NCI-H2196 treated with DMSO at 0.1 percent for 48 hours (cell line): Measurements from ENCODE around the gene NR2C1.

Source experiments
- DNase-seq: peaks from one replicate; lab custom pipeline; 2025; ENCODE audit not compliant: unreplicated experiment; lab: John Stamatoyannopoulos, UW

The NR2C1 gene

DNA sequence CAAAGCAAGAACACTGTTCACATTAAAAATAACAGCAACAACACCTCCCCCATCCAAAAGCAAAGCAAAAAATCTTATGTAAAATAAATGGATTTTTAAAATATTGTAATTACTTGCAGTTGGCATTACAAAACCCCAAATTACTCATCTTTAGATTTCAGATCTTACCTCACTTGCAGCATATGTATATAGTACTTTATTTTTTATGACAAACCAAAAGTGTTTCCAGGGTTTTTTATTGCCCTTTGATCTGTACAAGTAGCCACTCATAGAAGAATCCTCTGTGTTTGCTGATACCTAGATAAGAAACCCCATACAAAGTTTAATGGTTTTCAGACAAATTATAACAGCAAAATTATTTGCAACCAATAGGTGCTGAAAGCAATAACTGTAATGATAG, 12.2 kb upstream of the NR2C1 start:
- no peak for DNase-seq

- no peak for DNase-seq
Observed at GRCh38 chr12:95083938-95084337, 10.5 kb upstream of the NR2C1 start.

GRCh38 chr12:95083471-95083870, 10.1 kb upstream of the NR2C1 start:
- no peak for DNase-seq

DNA sequence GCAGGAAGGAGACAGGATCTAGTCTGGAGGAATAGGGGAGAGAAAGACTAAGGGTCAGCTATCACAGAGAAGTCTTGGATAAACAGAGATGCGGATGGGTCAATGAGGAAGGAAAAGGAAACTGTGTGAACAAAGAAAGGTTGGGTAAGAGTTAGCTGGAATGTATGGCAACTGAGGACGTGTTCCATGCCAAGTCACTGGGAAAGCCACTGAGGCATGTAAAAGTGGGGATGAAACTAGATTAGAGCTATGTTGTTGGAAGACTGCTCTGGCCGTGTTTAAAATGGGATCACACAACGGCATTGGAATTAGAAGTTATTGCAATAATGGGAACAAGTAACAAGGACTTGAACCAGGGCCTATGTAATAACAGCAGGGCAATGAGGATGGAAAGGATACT, 3.9 kb upstream of the NR2C1 start:
- DNase-seq = no peak

DNA sequence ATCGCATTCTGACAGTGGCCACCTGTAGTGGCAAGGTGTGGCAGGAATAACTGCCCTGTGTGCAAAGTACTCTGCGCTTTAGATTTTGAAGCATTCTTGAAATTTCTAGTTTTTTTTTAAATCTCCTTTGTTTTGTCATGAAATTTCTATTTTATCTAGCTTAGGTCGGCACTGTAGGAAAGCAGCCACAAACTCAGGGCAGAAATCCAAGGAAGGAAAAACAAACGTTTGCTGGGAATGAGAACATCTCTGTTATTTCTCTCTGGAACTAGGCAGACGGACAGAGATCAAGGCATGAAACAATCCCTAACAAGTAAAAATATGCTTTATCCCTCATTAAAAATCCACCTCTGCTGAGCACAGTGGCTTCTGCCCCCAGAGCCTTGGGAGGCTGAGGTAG, 1.3 kb upstream of the NR2C1 start:
- DNase-seq = no peak

GRCh38 chr12:95073698-95074520, 491 bp upstream of the NR2C1 start:
- no peak for DNase-seq

DNA sequence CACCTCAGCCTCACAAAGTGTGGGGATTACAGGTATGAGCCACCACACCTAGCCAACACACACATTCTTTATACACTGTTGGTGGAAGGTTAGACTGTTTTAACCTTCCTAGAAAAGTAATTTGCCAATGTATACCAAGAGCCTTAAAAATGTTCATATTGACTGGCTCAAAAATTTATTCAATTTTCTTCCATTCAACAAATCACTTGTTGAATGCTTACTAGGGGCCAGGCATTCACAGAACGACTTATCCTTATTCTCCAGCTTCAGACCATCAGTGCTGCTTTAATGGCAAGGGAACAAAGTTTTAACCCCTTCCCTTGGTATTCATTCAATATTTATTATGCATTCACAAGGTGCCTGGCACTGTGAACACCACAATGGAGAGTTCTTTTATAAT, 3.0 kb downstream of the NR2C1 start:
- no peak for DNase-seq

- DNase-seq = no peak
Observed at GRCh38 chr12:95066091-95066855, 7.1 kb downstream of the NR2C1 start.

GRCh38 chr12:95060951-95061350, 12.5 kb downstream of the NR2C1 start:
- DNase-seq = no peak

DNA sequence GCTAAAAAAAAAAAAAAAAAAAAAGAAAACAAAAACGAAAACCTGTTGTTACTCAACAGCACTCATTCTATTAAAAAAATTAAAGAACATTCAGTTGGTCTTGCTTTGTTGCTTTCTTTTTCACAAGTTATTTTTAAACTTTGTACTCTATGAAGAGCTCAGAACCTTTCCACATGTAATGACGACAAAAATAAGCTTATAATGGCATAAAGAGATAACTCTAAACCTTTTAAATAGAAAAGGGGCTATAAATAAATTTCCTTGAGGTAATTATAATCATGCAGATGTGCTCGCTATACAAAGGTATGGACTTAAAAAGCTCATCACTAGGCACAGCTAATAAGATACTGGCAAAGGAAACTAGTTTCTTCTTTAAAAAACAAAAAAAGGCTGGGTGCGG, 13.4 kb downstream of the NR2C1 start:
- no peak for DNase-seq

GRCh38 chr12:95057424-95057823, 16.0 kb downstream of the NR2C1 start:
- no peak for DNase-seq

DNA sequence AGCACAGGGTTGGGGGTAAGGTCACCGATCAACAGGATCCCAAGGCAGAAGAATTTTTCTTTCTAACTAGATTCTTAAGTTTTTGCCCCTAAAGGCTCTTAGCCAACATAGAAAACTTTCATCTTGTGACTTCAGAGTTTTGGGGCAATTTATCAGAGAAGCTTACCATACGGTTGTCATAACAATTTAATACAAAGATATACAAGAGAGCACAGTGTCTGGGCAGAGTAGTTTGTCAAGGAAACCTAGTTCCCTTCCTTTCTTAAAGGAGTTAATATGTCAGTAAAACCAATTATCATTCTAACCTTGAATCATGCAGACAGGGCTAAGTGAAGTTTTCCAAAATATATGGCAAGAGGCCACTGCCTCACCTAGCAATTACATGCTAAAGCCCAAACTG, 18.4 kb downstream of the NR2C1 start:
- DNase-seq = no peak

GRCh38 chr12:95054206-95054605, 19.2 kb downstream of the NR2C1 start:
- no peak for DNase-seq

DNA sequence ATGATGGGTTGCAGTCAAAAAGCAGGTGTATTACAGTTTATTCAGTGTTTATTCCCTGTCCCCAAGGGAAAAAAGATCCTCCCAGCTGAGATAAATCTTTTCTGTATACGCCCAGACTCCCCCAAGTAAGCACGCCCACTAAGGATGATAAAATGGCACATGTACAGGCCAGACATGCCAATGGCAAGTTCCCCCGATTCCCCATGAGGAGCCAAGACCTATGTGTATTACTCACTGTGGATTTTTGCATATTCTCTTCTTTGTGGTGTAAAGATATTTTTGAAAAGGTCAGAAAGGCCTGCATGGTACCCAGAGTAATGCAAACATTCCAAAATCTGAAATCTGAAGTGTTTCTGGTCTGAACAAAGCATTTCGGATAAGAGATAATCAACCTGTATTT, 22.2 kb downstream of the NR2C1 start:
- no peak for DNase-seq

GRCh38 chr12:95037906-95038305, 35.5 kb downstream of the NR2C1 start:
- no peak for DNase-seq

GRCh38 chr12:95034750-95035149, 38.7 kb downstream of the NR2C1 start:
- DNase-seq = no peak

DNA sequence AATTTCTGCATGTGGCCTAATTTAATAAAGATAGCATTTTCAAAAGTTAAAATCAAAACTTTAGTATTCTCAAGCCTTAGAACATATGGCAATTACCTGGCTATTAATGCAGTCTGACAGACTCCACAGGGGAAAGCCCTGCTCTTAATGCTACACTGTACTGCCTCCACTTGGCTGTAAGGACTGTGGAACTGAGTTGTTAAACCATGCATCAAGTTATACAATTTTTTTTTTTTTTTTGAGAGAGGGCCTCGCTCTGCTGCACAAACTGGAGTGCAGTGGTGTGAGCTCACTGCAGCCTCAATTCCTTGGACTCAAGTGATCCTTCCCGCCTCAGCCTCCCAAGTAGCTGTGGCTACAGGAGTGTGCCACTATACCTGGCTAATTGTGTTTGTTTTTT, 50.9 kb downstream of the NR2C1 start:
- DNase-seq = no peak

- DNase-seq = no peak
Observed at GRCh38 chr12:95017482-95017881, 55.9 kb downstream of the NR2C1 start.

- DNase-seq = no peak
Observed at GRCh38 chr12:95016120-95016519, 57.3 kb downstream of the NR2C1 start.

GRCh38 chr12:95014554-95014953, 58.9 kb downstream of the NR2C1 start:
- no peak for DNase-seq

- no peak for DNase-seq
Observed at GRCh38 chr12:95006206-95006605, 67.2 kb downstream of the NR2C1 start.

DNA sequence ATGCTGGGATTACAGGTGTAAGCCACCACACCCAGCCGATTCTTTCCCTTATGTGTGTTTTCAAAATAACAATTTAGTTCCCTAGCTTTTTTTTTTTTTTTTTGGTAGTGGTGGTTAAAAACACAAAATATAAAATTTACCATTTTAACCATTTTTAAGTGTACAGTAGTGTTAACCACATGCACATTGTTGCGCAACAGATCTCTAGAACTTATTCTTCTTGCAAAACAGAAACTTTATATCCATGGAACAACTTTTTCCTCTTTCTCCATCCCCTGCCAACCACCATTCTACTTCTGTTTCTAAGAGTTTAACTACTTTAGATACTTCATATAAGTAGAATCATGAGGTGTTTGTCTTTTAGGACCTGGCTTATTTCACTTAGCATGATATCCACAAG, 68.8 kb downstream of the NR2C1 start:
- no peak for DNase-seq

GRCh38 chr12:95003921-95004272, 69.5 kb downstream of the NR2C1 start:
- no peak for DNase-seq
